Measurements from ENCODE around the gene SLC1A3. TPM values are rescaled to one million over a fixed set of nuclear protein-coding genes. Genes with fewer than 3 reads are reported as not detected.
A peak's percentile ranks its signal among the peaks of the same experiment; 100 is the strongest.

SLC1A3 gene
- total RNA-seq, 1 experiment from 2014 or later: 28.9 TPM

GRCh38 chr5:36696059-36696673, 89.8 kb downstream of the SLC1A3 start:
- POLR2A ChIA-PET (ENCODE audit: low non-redundant PET): no interaction called here
- H3K4me3 ChIP-seq (ENCODE audit: low read depth, low read length, poor library complexity, severe bottlenecking): no peak overlapping the region

GRCh38 chr5:36698031-36698430, 91.6 kb downstream of the SLC1A3 start:
- Histone ChIP-seq H3K4me3 (ENCODE audit: low read depth, low read length, poor library complexity, severe bottlenecking) (no peak overlapping the region), H3K4me1 (ENCODE audit: insufficient read depth, low read length, poor library complexity, severe bottlenecking) (no peaks in the 10 kb centered on the region), H3K27ac (ENCODE audit: low read depth, low read length, poor library complexity, severe bottlenecking) (no peak overlapping the region), H3K9me3 (ENCODE audit: low read depth, low read length, poor library complexity, severe bottlenecking) (no peaks in the 10 kb centered on the region), H3K27me3 (replicated peaks; ENCODE audit: insufficient read depth, low read depth, low read length, poor library complexity) (no peaks in the 10 kb centered on the region), H3K36me3 (ENCODE audit: insufficient read depth, low read length, poor library complexity, severe bottlenecking) (no peaks in the 10 kb centered on the region)
- CTCF ChIA-PET: no interaction called here
- TF ChIP-seq EZH2 (IDR thresholded peaks at IDR 0.05; ENCODE audit: borderline replicate concordance, low read depth, low read length, poor library complexity, severe bottlenecking) (no peak), CTCF (conservative IDR thresholded peaks at IDR 0.05; ENCODE audit: low read depth, low read length) (no peak)
- POLR2A ChIA-PET (ENCODE audit: low non-redundant PET): no interaction called here
- intact Hi-C loops (cut with micrococcal nuclease; ENCODE audit: unreplicated experiment): no loop called here
- no TSS peak for BruUV-seq (replicated peaks)
- DNase-seq (ENCODE audit: low spot score): no peak

More at GRCh38 chr5:36696059-36696673, 89.8 kb downstream of the SLC1A3 start:
- Histone ChIP-seq H3K27me3 (replicated peaks; ENCODE audit: insufficient read depth, low read depth, low read length, poor library complexity) (no peaks in the 10 kb centered on the region), H3K27ac (ENCODE audit: low read depth, low read length, poor library complexity, severe bottlenecking) (no peak overlapping the region), H3K4me1 (ENCODE audit: insufficient read depth, low read length, poor library complexity, severe bottlenecking) (no peaks in the 10 kb centered on the region), H3K36me3 (ENCODE audit: insufficient read depth, low read length, poor library complexity, severe bottlenecking) (no peaks in the 10 kb centered on the region), H3K9me3 (ENCODE audit: low read depth, low read length, poor library complexity, severe bottlenecking) (no peaks in the 10 kb centered on the region)
- DNase-seq (ENCODE audit: low spot score): peak; percentile 65
- CTCF ChIA-PET: interaction anchor here (1.0 to 1.5 kb wide), 5 partner anchors 276 to 622 kb away, joined by 3 to 5 read pairs (median 3); no protein-coding TSS in a partner anchor
- BruUV-seq (replicated peaks): no TSS peak
- intact Hi-C loops (cut with micrococcal nuclease; ENCODE audit: unreplicated experiment): no loop called here
- TF ChIP-seq EZH2 (IDR thresholded peaks at IDR 0.05; ENCODE audit: borderline replicate concordance, low read depth, low read length, poor library complexity, severe bottlenecking) (no peak), CTCF (conservative IDR thresholded peaks at IDR 0.05; ENCODE audit: low read depth, low read length) (peak; percentile 76)

GRCh38 chr5:36701085-36701698, 94.8 kb downstream of the SLC1A3 start:
- TF ChIP-seq EZH2 (IDR thresholded peaks at IDR 0.05; ENCODE audit: borderline replicate concordance, low read depth, low read length, poor library complexity, severe bottlenecking) (no peak), CTCF (conservative IDR thresholded peaks at IDR 0.05; ENCODE audit: low read depth, low read length) (no peak)
- Histone ChIP-seq H3K4me1 (ENCODE audit: insufficient read depth, low read length, poor library complexity, severe bottlenecking) (no peaks in the 10 kb centered on the region), H3K9me3 (ENCODE audit: low read depth, low read length, poor library complexity, severe bottlenecking) (no peaks in the 10 kb centered on the region), H3K36me3 (ENCODE audit: insufficient read depth, low read length, poor library complexity, severe bottlenecking) (no peaks in the 10 kb centered on the region), H3K27me3 (replicated peaks; ENCODE audit: insufficient read depth, low read depth, low read length, poor library complexity) (no peaks in the 10 kb centered on the region), H3K4me3 (ENCODE audit: low read depth, low read length, poor library complexity, severe bottlenecking) (no peak overlapping the region), H3K27ac (ENCODE audit: low read depth, low read length, poor library complexity, severe bottlenecking) (no peak overlapping the region)
- POLR2A ChIA-PET (ENCODE audit: low non-redundant PET): no interaction called here
- intact Hi-C loops (cut with micrococcal nuclease; ENCODE audit: unreplicated experiment): no loop called here
- no TSS peak for BruUV-seq (replicated peaks)
- DNase-seq (ENCODE audit: low spot score): no peak
- CTCF ChIA-PET: no interaction called here

Data from A673 (cell line).